Measurements from ENCODE around the gene GPC6.
A peak's percentile ranks its signal among the peaks of the same experiment; 100 is the strongest.

The GPC6 gene

DNA sequence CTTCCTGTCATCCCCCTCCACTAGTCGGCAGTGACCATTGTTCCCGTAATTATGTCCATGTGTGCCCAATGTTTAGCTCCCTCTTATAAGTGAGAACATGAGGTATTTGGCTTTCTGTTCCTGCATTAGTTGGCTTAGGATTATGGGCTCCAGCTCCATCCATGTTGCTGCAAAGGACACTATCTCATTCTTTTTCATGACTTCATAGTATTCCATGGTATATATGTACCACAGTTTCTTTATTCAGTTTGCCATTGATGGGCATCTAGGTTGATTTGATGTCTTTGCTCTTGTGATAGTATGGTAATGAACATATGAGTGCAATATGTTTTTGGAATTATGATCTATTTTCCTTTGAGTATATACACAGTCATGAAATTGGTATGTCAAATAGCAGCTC is 730.8 kb downstream of the GPC6 start:
- Histone ChIP-seq H3K4me2 (ENCODE audit: low read length) (no peak overlapping the region), H3K27ac (ENCODE audit: low read depth, low read length) (no peak overlapping the region), H3K79me2 (ENCODE audit: control insufficient read depth, insufficient read depth, low read length) (no peaks in the 10 kb centered on the region), H3K36me3 (ENCODE audit: control insufficient read depth, insufficient read depth, low read length) (no peaks in the 10 kb centered on the region), H3K18ac (ENCODE audit: low read length) (no peak overlapping the region), H3K27me3 (ENCODE audit: insufficient read depth, low read length, poor library complexity) (no peaks in the 10 kb centered on the region), H2AK5ac (ENCODE audit: low read length) (no peak overlapping the region), H3K79me1 (ENCODE audit: low read length) (no peaks in the 10 kb centered on the region), H3K4ac (ENCODE audit: low read depth, low read length) (no peak overlapping the region), H3K4me3 (ENCODE audit: low read length) (no peak overlapping the region), H4K8ac (ENCODE audit: low read depth, low read length) (no peak overlapping the region), H3K9ac (ENCODE audit: low read length) (no peak overlapping the region), H3K23ac (ENCODE audit: low read length) (no peak overlapping the region), H2BK120ac (ENCODE audit: low read depth, low read length) (no peak overlapping the region), H3K56ac (ENCODE audit: low read length) (no peak overlapping the region), H3K4me1 (ENCODE audit: control insufficient read depth, low read depth, low read length) (no peaks in the 10 kb centered on the region), H4K5ac (ENCODE audit: low read length) (no peak overlapping the region), H2BK15ac (replicated peaks; ENCODE audit: low read depth) (no peak overlapping the region), H2BK5ac (ENCODE audit: low read length) (no peak overlapping the region)
- DNase-seq: no peak
- no CpG with 5 or more reads among the region's 2 CpGs for WGBS (ENCODE audit: extremely low coverage, insufficient coverage, low lambda C conversion rate)

DNA sequence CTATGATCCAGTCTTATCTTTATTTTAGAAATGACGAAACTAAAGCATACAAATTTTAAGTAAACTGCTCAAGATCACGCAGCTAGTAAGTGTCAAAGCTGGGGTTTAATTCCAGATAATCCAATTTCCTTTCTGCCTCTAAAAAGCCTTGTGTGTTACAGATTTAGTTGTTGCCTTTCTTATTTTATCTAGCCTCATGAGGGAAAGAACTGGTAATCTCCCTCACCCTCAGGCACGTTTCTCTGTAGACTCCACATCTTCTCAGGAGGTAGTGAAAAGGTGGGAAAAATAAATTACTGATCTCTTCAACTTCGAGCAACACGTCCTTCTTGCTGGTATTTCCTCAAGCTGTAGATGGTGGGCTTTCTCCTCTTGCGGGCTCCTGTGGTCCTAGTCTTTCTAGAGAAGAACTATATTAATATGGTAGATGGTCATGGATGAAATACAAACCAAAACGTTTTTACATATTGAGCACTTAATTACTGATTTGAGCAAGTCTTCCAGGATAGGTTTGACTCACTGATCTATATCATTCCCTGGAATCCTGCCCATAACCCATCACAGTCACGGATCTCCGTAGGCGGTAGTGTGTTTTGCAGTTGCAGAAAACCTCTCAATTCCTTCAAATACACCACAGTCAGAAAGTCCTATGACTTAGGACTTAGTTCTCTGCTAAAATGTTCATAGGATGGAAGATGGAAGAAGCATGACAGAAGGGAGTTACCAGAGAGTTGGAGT is 733.4 kb downstream of the GPC6 start:
- Histone ChIP-seq H3K27me3 (ENCODE audit: insufficient read depth, low read length, poor library complexity) (no peaks in the 10 kb centered on the region), H3K79me1 (ENCODE audit: low read length) (no peaks in the 10 kb centered on the region), H3K9ac (ENCODE audit: low read length) (no peak overlapping the region), H3K23ac (ENCODE audit: low read length) (no peak overlapping the region), H3K79me2 (ENCODE audit: control insufficient read depth, insufficient read depth, low read length) (no peaks in the 10 kb centered on the region), H2AK5ac (ENCODE audit: low read length) (no peak overlapping the region), H3K4me1 (ENCODE audit: control insufficient read depth, low read depth, low read length) (peaks cover 1% of the 10 kb centered on the region), H3K18ac (ENCODE audit: low read length) (no peak overlapping the region), H3K27ac (ENCODE audit: low read depth, low read length) (no peak overlapping the region), H3K56ac (ENCODE audit: low read length) (no peak overlapping the region), H3K4me2 (ENCODE audit: low read length) (no peak overlapping the region), H2BK120ac (ENCODE audit: low read depth, low read length) (no peak overlapping the region), H2BK15ac (replicated peaks; ENCODE audit: low read depth) (no peak overlapping the region), H3K36me3 (ENCODE audit: control insufficient read depth, insufficient read depth, low read length) (no peaks in the 10 kb centered on the region), H3K4ac (ENCODE audit: low read depth, low read length) (no peak overlapping the region), H4K5ac (ENCODE audit: low read length) (no peak overlapping the region), H4K8ac (ENCODE audit: low read depth, low read length) (no peak overlapping the region), H3K4me3 (ENCODE audit: low read length) (no peak overlapping the region), H2BK5ac (ENCODE audit: low read length) (no peak overlapping the region)
- WGBS (ENCODE audit: extremely low coverage, insufficient coverage, low lambda C conversion rate): no CpG with 5 or more reads among the region's 10 CpGs
- peak; percentile 65 for DNase-seq

DNA sequence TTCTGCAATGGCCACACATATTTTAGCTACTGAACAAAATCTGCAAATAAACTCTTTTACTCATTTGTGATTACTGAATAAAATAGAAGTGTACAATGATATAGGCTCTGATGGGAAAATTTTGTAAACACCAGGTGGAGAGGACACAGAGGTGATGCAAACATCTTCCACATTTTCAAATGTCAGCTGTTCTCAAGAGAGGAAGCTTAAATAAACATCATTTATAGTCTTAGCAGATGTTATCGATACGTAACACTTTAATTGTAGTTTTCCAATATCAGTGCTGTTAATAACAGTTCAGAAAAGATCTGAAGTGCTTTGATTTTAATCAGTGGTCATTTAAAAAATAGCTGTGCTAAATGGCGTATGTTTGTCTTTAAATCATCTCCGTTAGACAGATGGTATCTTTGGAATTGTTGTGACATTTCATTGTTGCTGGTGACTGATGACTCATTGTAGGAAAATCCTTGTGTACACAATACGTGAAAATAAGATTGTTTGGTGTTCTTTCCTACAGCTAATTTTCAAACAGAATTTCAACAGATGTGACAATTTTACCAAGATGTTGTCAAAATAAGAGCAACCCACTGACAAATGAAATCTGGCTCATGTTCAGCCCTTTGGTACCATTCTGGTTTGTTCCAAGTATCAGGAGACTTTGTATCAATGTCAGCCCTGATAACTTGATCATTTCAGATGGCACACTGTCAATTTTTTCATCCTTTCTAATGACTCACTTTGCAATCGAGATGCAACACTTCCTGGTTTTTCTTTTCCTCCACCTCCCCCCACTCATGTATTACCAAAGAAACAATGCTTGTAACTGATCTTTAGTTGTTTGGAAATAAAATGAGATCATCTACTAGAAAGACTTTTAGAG is 736.9 kb downstream of the GPC6 start:
- WGBS (ENCODE audit: extremely low coverage, insufficient coverage, low lambda C conversion rate): no CpG with 5 or more reads among the region's 6 CpGs
- Histone ChIP-seq H2BK5ac (ENCODE audit: low read length) (no peak overlapping the region), H3K27me3 (ENCODE audit: insufficient read depth, low read length, poor library complexity) (no peaks in the 10 kb centered on the region), H3K79me1 (ENCODE audit: low read length) (no peaks in the 10 kb centered on the region), H3K9ac (ENCODE audit: low read length) (no peak overlapping the region), H3K4me3 (ENCODE audit: low read length) (no peak overlapping the region), H3K56ac (ENCODE audit: low read length) (no peak overlapping the region), H3K4me1 (ENCODE audit: control insufficient read depth, low read depth, low read length) (peaks cover 1% of the 10 kb centered on the region), H4K5ac (ENCODE audit: low read length) (no peak overlapping the region), H3K79me2 (ENCODE audit: control insufficient read depth, insufficient read depth, low read length) (no peaks in the 10 kb centered on the region), H2BK120ac (ENCODE audit: low read depth, low read length) (no peak overlapping the region), H3K4me2 (ENCODE audit: low read length) (no peak overlapping the region), H4K8ac (ENCODE audit: low read depth, low read length) (no peak overlapping the region), H3K23ac (ENCODE audit: low read length) (no peak overlapping the region), H2AK5ac (ENCODE audit: low read length) (no peak overlapping the region), H3K18ac (ENCODE audit: low read length) (no peak overlapping the region), H3K27ac (ENCODE audit: low read depth, low read length) (no peak overlapping the region), H2BK15ac (replicated peaks; ENCODE audit: low read depth) (no peak overlapping the region), H3K4ac (ENCODE audit: low read depth, low read length) (no peak overlapping the region), H3K36me3 (ENCODE audit: control insufficient read depth, insufficient read depth, low read length) (no peaks in the 10 kb centered on the region)
- peak; percentile 65 for DNase-seq

DNA sequence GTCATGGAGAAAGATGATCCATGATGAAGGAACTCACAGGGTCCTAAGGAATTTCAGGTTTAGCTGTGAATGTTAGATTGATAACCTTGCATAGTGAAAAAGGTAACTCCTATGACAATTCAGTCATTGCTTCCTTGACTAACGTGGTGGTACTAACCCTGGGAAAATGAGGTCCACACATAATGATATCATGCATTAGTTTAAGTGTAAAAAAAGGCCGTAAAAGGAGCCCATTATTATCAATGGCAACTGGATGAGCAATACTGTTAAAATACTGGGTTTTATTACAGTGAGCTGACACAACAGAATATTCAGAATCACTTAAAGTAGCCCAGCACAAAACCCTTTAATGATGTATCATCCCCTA is 737.5 kb downstream of the GPC6 start:
- H4K8ac ChIP-seq (ENCODE audit: low read depth, low read length): no peak overlapping the region
- H3K18ac ChIP-seq (ENCODE audit: low read length): no peak overlapping the region
- no peak overlapping the region for H2AK5ac ChIP-seq (ENCODE audit: low read length)
- no peak overlapping the region for H3K27ac ChIP-seq (ENCODE audit: low read depth, low read length)
- no peaks in the 10 kb centered on the region for H3K79me1 ChIP-seq (ENCODE audit: low read length)
- no peak for DNase-seq
- H4K5ac ChIP-seq (ENCODE audit: low read length): no peak overlapping the region
- no peaks in the 10 kb centered on the region for H3K36me3 ChIP-seq (ENCODE audit: control insufficient read depth, insufficient read depth, low read length)
- H3K4me2 ChIP-seq (ENCODE audit: low read length): no peak overlapping the region
- no peak overlapping the region for H2BK5ac ChIP-seq (ENCODE audit: low read length)
- H3K56ac ChIP-seq (ENCODE audit: low read length): no peak overlapping the region
- no peak overlapping the region for H3K4me3 ChIP-seq (ENCODE audit: low read length)
- WGBS (ENCODE audit: extremely low coverage, insufficient coverage, low lambda C conversion rate): no CpG with 5 or more reads among the region's 2 CpGs
- no peaks in the 10 kb centered on the region for H3K27me3 ChIP-seq (ENCODE audit: insufficient read depth, low read length, poor library complexity)
- no peak overlapping the region for H3K4ac ChIP-seq (ENCODE audit: low read depth, low read length)
- peaks cover 1% of the 10 kb centered on the region for H3K4me1 ChIP-seq (ENCODE audit: control insufficient read depth, low read depth, low read length)
- H3K9ac ChIP-seq (ENCODE audit: low read length): no peak overlapping the region
- no peak overlapping the region for H2BK120ac ChIP-seq (ENCODE audit: low read depth, low read length)
- no peaks in the 10 kb centered on the region for H3K79me2 ChIP-seq (ENCODE audit: control insufficient read depth, insufficient read depth, low read length)
- no peak overlapping the region for H2BK15ac ChIP-seq (replicated peaks; ENCODE audit: low read depth)
- H3K23ac ChIP-seq (ENCODE audit: low read length): no peak overlapping the region

DNA sequence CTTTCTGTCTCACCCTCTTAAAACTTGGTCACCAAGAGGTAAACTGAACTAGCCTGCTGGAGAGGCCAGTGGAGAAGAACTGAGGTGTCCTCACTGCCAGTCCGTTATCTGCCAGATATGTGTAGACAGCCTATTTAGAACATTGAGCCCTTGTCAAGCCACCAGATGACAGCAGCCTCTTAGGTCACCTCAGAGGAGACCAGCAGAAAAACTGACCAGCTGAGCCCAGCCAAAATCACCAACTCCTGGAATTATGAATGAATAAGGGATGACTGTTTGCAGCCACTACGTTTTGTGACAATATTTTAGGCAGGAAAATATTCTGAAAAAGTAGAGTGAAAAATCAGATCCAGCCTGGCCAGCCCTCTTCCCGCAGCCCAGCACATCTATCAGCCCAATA is 739.0 kb downstream of the GPC6 start:
- no peak overlapping the region for H3K23ac ChIP-seq (ENCODE audit: low read length)
- H2AK5ac ChIP-seq (ENCODE audit: low read length): peak overlapping the region; percentile 11
- no peak overlapping the region for H3K4me2 ChIP-seq (ENCODE audit: low read length)
- no peak overlapping the region for H2BK5ac ChIP-seq (ENCODE audit: low read length)
- H2BK120ac ChIP-seq (ENCODE audit: low read depth, low read length): no peak overlapping the region
- H4K8ac ChIP-seq (ENCODE audit: low read depth, low read length): no peak overlapping the region
- no peaks in the 10 kb centered on the region for H3K79me1 ChIP-seq (ENCODE audit: low read length)
- peaks cover 1% of the 10 kb centered on the region for H3K4me1 ChIP-seq (ENCODE audit: control insufficient read depth, low read depth, low read length)
- no peak overlapping the region for H2BK15ac ChIP-seq (replicated peaks; ENCODE audit: low read depth)
- no peak overlapping the region for H3K4me3 ChIP-seq (ENCODE audit: low read length)
- no peak overlapping the region for H4K5ac ChIP-seq (ENCODE audit: low read length)
- DNase-seq: no peak
- H3K27ac ChIP-seq (ENCODE audit: low read depth, low read length): no peak overlapping the region
- no peak overlapping the region for H3K9ac ChIP-seq (ENCODE audit: low read length)
- H3K79me2 ChIP-seq (ENCODE audit: control insufficient read depth, insufficient read depth, low read length): no peaks in the 10 kb centered on the region
- H3K18ac ChIP-seq (ENCODE audit: low read length): peak overlapping the region; percentile 30
- no peaks in the 10 kb centered on the region for H3K36me3 ChIP-seq (ENCODE audit: control insufficient read depth, insufficient read depth, low read length)
- no peak overlapping the region for H3K4ac ChIP-seq (ENCODE audit: low read depth, low read length)
- WGBS (ENCODE audit: extremely low coverage, insufficient coverage, low lambda C conversion rate): no CpG with 5 or more reads among the region's 3 CpGs
- no peaks in the 10 kb centered on the region for H3K27me3 ChIP-seq (ENCODE audit: insufficient read depth, low read length, poor library complexity)
- no peak overlapping the region for H3K56ac ChIP-seq (ENCODE audit: low read length)

Measured in mesendoderm (in vitro differentiated cells).